Measurements from ENCODE around the gene TENT5A. TPM values are rescaled to one million over a fixed set of nuclear protein-coding genes. Genes with fewer than 3 reads are reported as not detected.
"Not testable (repeated sequence)": the region's sequence is repeated elsewhere in the genome, so short reads cannot be mapped to it uniquely, and the experiment has no call there.

Gene TENT5A
- 8.9 and 9.7 TPM in 2 replicates for total RNA-seq
- polyA plus RNA-seq (2012): 2.5 TPM

GRCh38 chr6:81752084-81752920 is at the start of gene TENT5A:
Gene TENT5A, minus strand, starts transcription at chr6:81752681. Its CDS starts 540 bp downstream, at chr6:81752141.
- DNase-seq (ENCODE audit: low read depth): peak; percentile 93

GRCh38 chr6:81801489-81801888 is 49.0 kb upstream of the TENT5A start:
- no peak for DNase-seq (ENCODE audit: low read depth)

GRCh38 chr6:81800666-81801065 is 48.2 kb upstream of the TENT5A start:
- no peak for DNase-seq (ENCODE audit: low read depth)

GRCh38 chr6:81799323-81799722 is 46.8 kb upstream of the TENT5A start:
- DNase-seq (ENCODE audit: low read depth): no peak

- DNase-seq (ENCODE audit: low read depth): no peak
Measured at GRCh38 chr6:81797591-81797990, 45.1 kb upstream of the TENT5A start.

DNA sequence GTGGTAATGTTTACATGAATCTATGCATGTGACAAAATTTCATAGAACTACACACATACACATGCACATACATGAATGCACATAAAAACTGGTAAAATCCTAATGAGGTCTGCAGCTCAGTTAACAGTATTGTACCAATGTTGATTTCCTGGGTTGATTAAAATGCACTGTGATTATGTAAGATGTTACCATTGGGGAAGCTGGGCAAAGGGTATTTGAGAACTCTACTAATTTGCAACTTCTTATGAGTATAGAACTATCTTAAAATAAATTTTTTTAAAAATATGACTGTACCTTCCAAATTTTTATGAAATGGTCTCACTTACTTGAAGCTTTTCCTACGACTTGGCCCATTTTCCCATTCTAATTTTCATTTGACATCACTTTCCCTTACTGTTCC is 43.4 kb upstream of the TENT5A start:
- DNase-seq (ENCODE audit: low read depth): no peak

GRCh38 chr6:81793821-81794475 is 41.5 kb upstream of the TENT5A start:
- DNase-seq (ENCODE audit: low read depth): peak; percentile 65

DNA sequence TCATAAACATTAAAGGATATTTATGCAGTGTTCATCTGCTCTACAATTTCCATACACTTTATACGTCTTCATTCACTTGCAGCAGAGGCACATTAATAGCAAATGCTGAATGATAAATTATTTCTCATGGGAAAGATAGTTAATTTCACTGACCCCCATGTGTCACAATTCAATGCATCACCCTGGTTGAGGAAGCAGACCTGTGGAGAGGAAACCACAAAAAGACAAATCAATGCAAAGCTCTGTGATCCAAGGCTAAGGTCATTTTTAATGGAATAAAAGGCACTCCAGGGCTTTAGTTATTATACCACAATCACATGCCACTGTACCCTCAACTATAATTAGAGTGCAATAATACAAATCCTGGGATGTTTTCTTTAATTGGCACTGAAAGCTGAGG is 40.3 kb upstream of the TENT5A start:
- no peak for DNase-seq (ENCODE audit: low read depth)

DNA sequence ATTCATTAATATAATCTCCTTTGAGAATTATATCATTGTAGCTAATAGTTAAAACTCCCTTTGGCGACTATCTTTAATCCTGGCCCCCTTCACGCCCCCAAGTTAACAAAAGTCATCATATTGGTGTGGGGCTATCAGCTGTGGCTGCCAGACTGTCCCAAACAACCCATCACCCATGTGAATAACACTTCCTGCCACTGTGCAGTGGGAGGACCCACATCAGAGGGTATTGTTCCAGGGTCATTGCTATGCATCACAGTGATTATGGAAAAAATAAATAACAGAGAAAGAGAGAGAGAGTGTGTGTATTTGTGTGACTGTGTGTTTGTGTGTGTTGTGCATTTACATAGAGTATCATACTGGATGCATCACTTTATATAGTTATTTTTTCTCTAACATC is 39.3 kb upstream of the TENT5A start:
- no peak for DNase-seq (ENCODE audit: low read depth)

DNA sequence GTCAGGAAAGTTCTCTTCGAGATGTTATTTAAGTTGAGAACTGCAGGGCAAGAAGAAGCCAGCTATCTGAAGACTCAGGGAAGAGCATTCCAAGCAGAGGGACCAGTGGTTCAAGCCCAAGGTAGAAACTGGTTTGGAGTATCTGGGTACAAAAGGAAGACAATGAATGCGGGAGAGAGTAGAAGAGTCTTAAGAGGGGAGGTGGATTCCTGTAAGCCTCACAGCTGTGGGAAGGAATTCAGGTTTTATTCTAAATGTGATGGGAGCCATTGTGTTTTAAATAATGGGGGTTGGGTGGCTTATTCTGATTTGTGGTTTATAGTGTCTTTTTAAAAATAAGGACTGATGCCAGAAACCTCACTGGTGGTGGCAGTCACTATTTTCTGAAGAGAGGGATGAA is 37.6 kb upstream of the TENT5A start:
- no peak for DNase-seq (ENCODE audit: low read depth)

DNA sequence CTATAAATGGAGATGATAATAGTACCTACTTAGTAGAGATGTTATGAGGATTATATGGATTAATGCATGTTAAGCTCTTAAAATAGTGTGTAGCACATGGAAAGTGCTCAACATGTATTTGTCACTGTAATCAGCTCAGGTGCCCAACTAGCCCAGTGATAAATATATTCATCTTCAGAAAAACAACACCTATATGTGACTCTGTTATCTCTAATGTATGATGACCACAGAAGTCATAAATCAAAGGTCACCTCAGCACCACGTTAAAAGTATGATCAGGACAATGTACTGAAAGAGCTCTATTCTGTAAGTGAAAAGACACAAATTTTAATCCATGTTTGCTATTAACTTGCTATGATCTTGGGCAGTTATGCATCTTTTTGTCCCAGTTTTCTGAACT is 36.8 kb upstream of the TENT5A start:
- no peak for DNase-seq (ENCODE audit: low read depth)

DNA sequence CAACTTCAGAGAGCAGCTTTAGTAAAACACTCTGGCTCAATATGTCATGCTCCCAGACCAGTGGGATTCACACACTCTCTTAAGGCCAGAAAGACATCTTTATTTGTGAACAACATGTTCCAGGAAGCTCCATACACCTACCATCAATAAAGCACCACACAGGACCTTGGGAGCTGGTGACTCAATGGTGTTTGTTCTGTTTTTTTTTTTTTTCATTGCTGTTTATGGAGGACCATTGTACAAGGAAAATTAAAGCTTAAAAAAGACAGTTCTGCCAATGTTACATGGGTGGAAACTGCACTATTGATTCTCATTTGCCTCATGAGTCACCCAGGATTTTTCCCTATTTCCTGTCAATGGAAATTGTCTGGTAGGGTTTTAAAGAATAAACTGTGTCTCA is 36.3 kb upstream of the TENT5A start:
- no peak for DNase-seq (ENCODE audit: low read depth)

DNA sequence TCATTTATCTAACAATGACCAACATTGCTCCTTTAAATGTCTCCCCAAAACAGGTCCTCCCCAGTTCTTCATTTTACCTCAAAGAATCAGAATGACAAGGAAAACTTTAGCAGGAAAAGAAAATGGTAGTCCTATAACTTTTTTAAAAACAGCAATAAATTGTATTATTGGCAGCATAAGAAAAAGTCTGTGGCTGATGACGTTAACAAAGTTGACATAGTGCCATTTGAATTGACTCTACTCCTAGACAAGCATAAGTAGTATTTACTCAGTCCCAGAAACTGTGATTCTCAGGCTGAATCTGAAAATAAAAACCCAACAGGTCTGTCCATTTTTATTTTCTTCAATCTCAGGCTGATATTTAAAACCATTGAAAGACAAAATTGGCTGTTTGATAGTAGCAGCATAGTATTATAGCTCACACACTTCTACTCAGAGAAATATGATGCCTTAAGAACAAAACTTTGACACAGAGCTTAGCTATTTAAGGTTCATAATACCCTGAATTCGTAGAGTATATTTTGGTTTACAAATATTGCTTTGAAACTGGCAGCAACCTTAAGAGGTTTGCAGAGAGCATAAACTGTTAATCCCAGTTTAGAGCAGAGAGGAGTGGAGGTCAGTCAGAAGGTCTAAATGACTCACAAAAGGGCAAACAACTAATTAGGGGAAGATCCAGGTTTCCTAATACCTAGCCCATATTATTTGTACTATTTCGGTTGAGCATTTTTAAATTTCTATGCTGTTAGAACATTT is 35.0 kb upstream of the TENT5A start:
- peak; percentile 19 for DNase-seq (ENCODE audit: low read depth)

GRCh38 chr6:81786150-81786549 is 33.7 kb upstream of the TENT5A start:
- no peak for DNase-seq (ENCODE audit: low read depth)

- no peak for DNase-seq (ENCODE audit: low read depth)
Measured at GRCh38 chr6:81785377-81785776, 32.9 kb upstream of the TENT5A start.

- DNase-seq (ENCODE audit: low read depth): no peak
Measured at GRCh38 chr6:81783893-81784292, 31.4 kb upstream of the TENT5A start.

- no peak for DNase-seq (ENCODE audit: low read depth)
Measured at GRCh38 chr6:81781624-81782023, 29.1 kb upstream of the TENT5A start.

DNA sequence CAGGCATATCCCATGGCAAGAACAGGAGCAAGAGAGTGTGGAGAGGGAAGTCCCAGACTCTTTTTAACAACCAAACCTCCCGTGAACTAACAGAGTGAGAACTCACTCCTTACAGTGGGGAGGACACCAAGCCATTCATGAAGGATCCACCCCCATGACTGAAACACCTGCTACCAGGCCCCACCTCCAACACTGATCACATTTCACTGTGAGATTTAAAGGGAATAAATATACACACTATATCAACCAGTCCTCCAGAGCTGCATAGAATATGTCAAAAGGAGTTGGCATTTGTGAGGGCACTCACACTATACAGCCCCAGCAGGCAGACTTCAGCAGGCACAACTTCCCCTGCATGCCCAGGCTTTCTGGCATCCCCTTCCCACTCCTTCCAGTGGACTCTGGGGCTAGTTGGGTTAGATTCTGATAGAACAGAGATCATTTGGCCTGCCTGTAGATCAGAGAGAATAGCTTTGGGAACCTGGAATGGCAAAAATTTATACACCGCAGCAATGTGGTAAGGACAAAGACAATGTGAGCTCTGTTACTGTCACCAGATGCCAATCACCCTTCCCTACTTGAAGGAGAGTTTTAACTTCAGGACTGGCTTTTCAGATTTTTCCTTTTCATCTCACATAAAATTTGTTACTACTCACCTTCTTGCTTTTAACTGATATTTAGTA is 25.2 kb upstream of the TENT5A start:
- peak; percentile 79 for DNase-seq (ENCODE audit: low read depth)

GRCh38 chr6:81776219-81776618 is 23.7 kb upstream of the TENT5A start:
- not testable (repeated sequence) for DNase-seq (ENCODE audit: low read depth)

DNA sequence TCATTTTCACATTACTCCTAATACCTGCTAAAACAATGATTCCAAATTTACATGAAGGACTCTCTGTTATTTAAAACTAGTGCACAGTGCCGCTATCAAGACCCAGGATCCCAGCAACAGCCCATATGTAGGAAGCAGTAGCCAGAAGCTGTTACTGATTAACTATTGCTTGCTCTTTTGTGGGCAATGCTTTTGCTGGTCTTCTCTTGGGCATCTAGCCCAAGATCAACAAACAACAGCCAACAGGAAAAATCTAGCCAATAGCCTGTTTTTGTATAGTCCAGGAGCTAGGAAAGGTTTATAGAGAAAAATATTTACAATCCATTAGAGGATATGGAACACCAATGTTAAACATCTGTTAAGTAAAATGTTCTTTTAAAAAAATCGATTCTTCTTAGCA is 22.1 kb upstream of the TENT5A start:
- no peak for DNase-seq (ENCODE audit: low read depth)

- no peak for DNase-seq (ENCODE audit: low read depth)
Measured at GRCh38 chr6:81773887-81774286, 21.4 kb upstream of the TENT5A start.
